Nephron (organoid): ENCODE results near the gene SCP2.

Experiments
- H3K27ac Mint-ChIP-seq, 3 experiments: 2 replicates each; pipeline ENCODE4 v1.8.0; 2020; ENCODE audit warnings: mixed read lengths in 3 of 3, mild to moderate bottlenecking in 2 of 3, moderate library complexity in 1 of 3
- H3K27me3 Mint-ChIP-seq: 2 replicates; pipeline ENCODE4 v1.8.0; 2021; ENCODE audit warnings: low read depth, mild to moderate bottlenecking, moderate library complexity, mixed read lengths
- H3K36me3 Mint-ChIP-seq: 2 replicates; pipeline ENCODE4 v1.8.0; 2020; ENCODE audit warnings: low read depth, mixed read lengths
- H3K4me1 Mint-ChIP-seq: 2 replicates; pipeline ENCODE4 v1.8.0; 2020; ENCODE audit warnings: mixed read lengths
- H3K4me3 Mint-ChIP-seq, 3 experiments: 2 replicates each; pipeline ENCODE4 v1.8.0; 2020; ENCODE audit warnings: mild to moderate bottlenecking in 3 of 3, mixed read lengths in 3 of 3, moderate library complexity in 2 of 3
- H3K9me3 Mint-ChIP-seq: 2 replicates; pipeline ENCODE4 v1.8.0; 2020; ENCODE audit warnings: mixed read lengths
- CTCF ChIP-seq, 3 experiments: fragments of 200-600 bp; sonication (generic); IDR thresholded peaks; one replicate each; pipeline ENCODE4 v1.5.0; 2021; ENCODE audit warnings: antibody characterized with exemption in 3 of 3; ENCODE audit not compliant: unreplicated experiment in 3 of 3

The SCP2 gene

DNA sequence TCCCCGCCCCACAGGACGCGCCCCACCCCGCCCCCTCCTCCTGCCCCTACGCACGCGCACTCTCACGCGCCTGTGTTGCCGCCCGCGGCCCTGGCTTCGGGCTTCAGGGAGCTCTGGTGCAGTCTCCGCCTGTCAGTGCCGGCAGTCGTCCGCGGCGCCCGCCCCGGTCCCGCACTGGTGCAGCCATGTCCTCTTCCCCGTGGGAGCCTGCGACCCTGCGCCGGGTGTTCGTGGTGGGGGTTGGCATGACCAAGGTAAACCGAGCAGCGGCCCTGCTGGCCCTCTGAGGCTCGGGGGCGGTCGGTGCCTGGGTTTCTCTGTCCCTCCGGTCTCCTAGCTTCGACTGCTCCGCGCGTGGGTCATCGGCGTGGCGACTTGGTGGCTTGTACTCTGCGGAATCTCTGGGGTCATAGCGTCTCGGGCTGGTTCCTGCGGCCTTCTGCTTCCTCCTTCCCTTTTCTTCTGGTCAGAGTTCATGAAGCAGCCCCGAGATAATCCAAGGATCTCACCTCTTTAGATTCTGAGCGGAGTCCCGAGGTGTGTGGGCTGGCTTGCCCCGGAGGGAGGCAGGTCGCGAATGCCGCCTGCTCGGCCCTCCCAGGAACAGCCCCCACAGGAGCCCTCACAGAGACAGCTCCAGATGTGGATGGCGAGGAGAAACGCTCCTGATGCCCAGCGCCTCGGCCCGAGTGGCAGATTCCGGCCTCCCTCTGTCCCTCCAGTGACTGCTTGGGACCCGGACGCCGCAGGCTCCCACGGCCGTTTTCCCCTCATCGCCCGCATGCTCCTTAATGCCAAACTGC is at the start of gene SCP2:
SCP2 (plus strand) TSS at position 65 of the 803 bp plus-strand sequence; CDS start at position 186, 121 bp downstream.
- Mint-ChIP-seq H3K4me1 (peaks cover 10% of the 10 kb centered on the region), H3K4me3 (peak within 1 kb of the TSS; percentile 85 to 93 (median 91)), H3K27me3 (peaks cover 32% of the 10 kb centered on the region), H3K9me3 (no peaks in the 10 kb centered on the region), H3K36me3 (peaks cover 5% of the 10 kb centered on the region), H3K27ac (peak within 1 kb of the TSS; percentile 55 to 75 (median 62))
- no peak for TF ChIP-seq CTCF (IDR thresholded peaks at IDR 0.05; ENCODE audit: unreplicated experiment in 3 of 3)

DNA sequence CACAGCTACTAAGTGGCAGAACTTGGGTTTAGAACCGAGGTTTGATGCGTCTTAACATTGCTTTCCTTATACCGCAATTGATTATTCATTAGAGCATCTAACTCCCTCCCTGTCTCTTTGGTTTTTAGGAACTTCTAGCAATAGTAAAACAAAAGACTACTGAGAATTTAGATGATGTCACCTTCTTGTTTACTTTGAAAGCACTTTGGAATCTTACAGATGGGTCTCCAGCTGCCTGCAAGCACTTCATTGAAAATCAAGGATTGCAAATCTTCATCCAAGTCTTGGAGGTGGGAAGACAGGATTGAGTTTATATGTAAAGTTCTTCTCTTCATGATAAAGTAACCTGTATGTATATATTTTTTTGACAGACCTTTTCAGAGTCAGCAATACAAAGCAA is 49.5 kb upstream of the SCP2 start:
- Mint-ChIP-seq H3K36me3 (no peaks in the 10 kb centered on the region), H3K9me3 (no peaks in the 10 kb centered on the region), H3K27me3 (no peaks in the 10 kb centered on the region), H3K4me3 (no peak overlapping the region), H3K27ac (no peak overlapping the region), H3K4me1 (no peaks in the 10 kb centered on the region)
- no peak for TF ChIP-seq CTCF (IDR thresholded peaks at IDR 0.05; ENCODE audit: unreplicated experiment in 3 of 3)

DNA sequence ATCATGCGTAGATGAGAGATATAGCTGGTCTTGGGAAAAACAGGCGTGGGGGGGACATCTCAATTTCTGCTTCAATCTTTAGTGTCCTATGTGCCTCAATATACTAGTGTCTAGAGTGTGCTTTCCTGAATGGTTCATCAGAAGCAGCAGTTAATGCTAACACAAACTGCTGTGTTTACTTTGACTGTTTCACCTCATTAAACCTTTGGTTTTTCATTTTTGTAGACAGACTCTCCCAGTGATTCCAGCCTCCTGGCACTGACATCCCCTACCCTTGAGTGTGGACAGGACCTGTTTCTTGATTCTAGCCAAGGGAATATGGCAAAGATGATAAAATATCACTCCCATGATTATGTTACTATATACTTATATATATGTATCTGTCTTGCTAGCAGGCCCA is 46.9 kb upstream of the SCP2 start:
- Mint-ChIP-seq H3K9me3 (no peaks in the 10 kb centered on the region), H3K27me3 (no peaks in the 10 kb centered on the region), H3K4me3 (no peak overlapping the region), H3K27ac (peak overlapping the region; percentile 27 to 56 (median 32)), H3K36me3 (no peaks in the 10 kb centered on the region), H3K4me1 (no peaks in the 10 kb centered on the region)
- no peak for TF ChIP-seq CTCF (IDR thresholded peaks at IDR 0.05; ENCODE audit: unreplicated experiment in 3 of 3)

GRCh38 chr1:52887483-52887882 is 39.6 kb upstream of the SCP2 start:
- Mint-ChIP-seq H3K4me3 (no peak overlapping the region), H3K9me3 (no peaks in the 10 kb centered on the region), H3K27me3 (no peaks in the 10 kb centered on the region), H3K27ac (no peak overlapping the region), H3K4me1 (no peaks in the 10 kb centered on the region), H3K36me3 (no peaks in the 10 kb centered on the region)
- TF ChIP-seq CTCF (IDR thresholded peaks at IDR 0.05; ENCODE audit: unreplicated experiment in 3 of 3), result no peak

GRCh38 chr1:52892424-52893215 is 34.5 kb upstream of the SCP2 start:
- Mint-ChIP-seq H3K9me3 (no peaks in the 10 kb centered on the region), H3K4me1 (no peaks in the 10 kb centered on the region), H3K27me3 (peaks cover 3% of the 10 kb centered on the region), H3K36me3 (no peaks in the 10 kb centered on the region), H3K4me3 (no peak overlapping the region), H3K27ac (no peak overlapping the region)
- TF ChIP-seq CTCF (IDR thresholded peaks at IDR 0.05; ENCODE audit: unreplicated experiment in 3 of 3), result no peak
